Frontal cortex (tissue), 4 donors: ENCODE measurements around the gene PLCXD3. TPM values are rescaled to one million over a fixed set of nuclear protein-coding genes. Genes with fewer than 3 reads are reported as not detected.
"Not testable (repeated sequence)": the region's sequence is repeated elsewhere in the genome, so short reads cannot be mapped to it uniquely, and the experiment has no call there.

Experiments used
- DNase-seq, 2 donors: peaks; one replicate each; pipeline ENCODE4 v3.0.0; 2012; ENCODE audit warnings: low spot score in 2 of 2
- FAIRE-seq: peaks from 2 replicates; lab custom pipeline; 2012; peaks lifted over from hg19 to GRCh38; lab: Jason Lieb, UNC
- total RNA-seq: library from RNA; depleted of rRNA; stranded (reverse); fragments of >200 nt; gene quantifications from one replicate; pipeline ENCODE4 v1.2.3, GENCODE V29; 2014
- donor health status: control.
- donor health status: control.
- donor health status: control.

Gene PLCXD3
- total RNA-seq, 1 donor from 2014 or later = 9.8 TPM

- DNase-seq (no peak), FAIRE-seq (no peak)
Measured at GRCh38 chr5:41503310-41503709, 7.1 kb downstream of the PLCXD3 start.

DNA sequence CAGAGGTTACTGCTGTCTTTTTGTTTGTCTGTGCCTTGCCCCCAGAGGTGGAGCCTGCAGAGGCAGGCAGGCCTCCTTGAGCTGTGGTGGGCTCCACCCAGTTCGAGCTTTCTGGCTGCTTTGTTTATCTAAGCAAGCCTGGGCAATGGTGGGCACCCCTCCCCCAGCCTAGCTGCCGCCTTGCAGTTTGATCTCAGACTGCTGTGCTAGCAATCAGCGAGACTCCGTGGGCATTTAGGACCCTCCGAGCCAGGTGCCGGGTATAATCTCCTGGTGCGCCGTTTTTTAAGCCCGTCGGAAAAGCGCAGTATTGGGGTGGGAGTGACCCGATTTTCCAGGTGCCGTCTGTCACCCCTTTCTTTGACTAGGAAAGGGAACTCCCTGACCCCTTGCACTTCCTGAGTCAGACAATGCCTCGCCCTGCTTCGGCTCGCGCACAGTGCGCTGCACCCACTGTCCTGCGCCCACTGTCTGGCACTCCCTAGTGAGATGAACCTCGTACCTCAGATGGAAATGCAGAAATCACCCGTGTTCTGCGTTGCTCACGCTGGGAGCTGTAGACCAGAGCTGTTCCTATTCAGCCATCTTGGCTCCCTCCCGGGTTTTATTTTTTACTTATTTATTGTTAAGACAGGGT is 16.8 kb downstream of the PLCXD3 start:
- DNase-seq, FAIRE-seq: not testable (repeated sequence)

GRCh38 chr5:41485533-41485932 is 24.9 kb downstream of the PLCXD3 start:
- DNase-seq = no peak
- FAIRE-seq = no peak

GRCh38 chr5:41482715-41483114 is 27.7 kb downstream of the PLCXD3 start:
- FAIRE-seq = no peak
- DNase-seq = no peak

DNA sequence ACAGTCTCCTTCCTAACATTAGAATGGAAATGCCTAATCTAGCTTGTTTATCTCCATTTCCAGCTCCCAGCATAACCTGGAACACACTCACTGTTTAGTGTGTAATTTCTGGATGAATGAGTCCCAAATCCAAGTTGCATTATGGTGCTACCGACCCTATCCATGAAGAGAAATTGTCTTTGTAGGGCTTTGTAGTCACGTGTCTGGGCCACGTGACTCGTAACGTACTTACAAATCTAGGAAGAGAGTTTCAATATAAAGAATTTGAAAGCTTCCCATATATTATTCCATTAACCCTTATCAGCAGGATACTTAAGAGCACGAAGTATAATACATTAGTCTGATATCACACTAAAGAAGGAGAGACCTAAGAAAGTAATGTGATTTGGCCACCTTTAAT is 28.2 kb downstream of the PLCXD3 start:
- DNase-seq (no peak), FAIRE-seq (no peak)

DNA sequence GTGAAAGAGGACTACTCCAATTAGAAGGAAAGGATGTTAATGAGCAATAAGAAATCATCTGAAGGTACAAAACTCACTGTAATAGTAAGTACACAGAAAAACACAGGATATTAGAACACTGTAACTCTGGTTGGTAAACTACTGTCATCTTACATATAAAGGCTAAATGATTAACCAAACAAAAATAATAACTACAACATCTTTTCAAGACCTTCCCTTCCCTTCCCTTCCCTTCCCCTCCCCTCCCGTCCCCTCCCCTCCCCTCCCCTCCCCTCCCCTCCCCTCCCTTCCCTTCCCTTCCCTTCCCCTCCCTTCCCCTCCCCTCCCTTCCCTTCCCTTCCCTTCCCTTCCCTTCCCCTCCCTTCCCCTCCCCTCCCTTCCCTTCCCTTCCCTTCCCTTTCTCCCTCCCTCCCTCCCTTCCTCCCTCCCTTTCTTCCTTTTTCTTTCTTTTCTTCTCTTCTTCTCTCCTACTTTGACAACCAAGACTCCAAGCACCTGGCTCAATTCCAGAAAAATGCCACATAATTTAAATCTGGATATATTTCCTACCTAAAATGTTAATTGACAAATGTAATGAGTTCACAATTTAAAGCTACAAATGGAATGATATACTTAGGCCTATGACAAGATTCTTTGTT is 38.7 kb downstream of the PLCXD3 start:
- not testable (repeated sequence) for FAIRE-seq

DNA sequence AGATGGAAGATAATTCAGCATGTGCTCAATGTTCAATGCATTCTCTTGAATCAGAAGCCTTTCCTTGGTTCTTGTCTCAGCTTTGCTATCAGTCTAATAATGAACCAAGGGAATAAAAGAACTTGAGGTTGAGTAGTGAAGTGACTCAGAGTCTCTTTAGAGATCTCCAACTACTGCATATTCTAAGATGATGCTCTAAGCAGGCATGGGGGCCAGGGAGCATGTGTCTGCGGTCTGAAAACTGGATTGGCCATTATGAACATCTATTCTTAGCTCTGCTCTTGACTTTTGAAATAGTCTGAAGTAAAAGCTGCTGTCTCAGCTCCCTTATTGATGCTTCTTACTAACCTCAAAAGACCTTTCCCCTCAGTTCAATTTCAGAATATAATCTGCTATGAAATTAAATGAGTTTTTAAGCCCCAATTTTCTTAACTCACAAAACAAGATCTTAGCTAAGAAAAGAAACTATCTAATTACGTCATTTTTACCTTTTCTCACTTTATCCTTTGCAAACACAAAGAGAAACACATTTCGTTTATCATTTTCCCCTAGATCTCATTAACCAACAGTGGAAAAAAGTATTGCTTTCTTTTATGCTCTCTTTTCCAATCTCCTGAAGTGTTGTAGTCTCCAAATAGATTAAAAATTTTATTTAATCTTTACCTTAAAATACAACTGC is 44.8 kb downstream of the PLCXD3 start:
- DNase-seq = no peak
- FAIRE-seq = no peak

More for the DNA sequence above, 38.7 kb downstream of the PLCXD3 start:
- not testable (repeated sequence) for DNase-seq

DNA sequence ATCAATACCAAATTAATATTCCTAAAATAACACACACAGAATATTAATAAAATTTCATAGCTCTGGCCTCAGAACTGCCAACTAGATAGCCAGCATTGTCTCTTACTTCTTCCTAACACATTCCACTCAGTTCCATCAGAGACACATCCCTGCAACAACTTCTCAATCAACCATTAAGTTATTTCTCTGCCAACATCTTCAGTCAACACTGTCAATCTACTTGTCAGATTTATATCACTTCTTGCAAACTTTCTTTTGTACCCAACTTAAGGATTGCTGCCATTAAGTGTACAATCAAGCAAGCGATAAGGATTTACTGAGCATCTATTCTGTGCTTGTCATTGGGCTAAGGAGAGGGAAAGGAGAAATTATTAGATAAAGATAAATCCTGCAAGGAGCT is 50.8 kb downstream of the PLCXD3 start:
- FAIRE-seq (no peak), DNase-seq (no peak)

DNA sequence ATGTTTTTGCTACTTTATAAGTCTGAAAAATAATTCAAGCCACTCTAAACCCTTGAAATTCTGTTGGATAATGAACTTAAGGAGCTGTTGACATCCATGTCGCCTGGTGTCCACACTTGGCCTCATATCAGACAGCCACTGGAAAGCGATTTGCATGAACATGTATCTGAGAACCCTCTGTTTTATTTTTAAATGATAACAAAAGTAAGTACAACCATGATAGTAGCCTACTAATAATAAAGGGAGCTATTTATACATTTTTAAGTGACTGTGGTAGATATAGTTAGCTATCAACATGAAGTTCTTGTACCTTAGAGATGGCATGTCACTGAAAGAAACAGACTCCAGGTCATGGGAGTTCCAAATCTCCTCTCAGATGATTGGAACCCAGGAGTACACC is 53.3 kb downstream of the PLCXD3 start:
- FAIRE-seq (no peak), DNase-seq (no peak)

- no peak for FAIRE-seq
- no peak for DNase-seq
Measured at GRCh38 chr5:41452506-41452905, 57.9 kb downstream of the PLCXD3 start.

DNA sequence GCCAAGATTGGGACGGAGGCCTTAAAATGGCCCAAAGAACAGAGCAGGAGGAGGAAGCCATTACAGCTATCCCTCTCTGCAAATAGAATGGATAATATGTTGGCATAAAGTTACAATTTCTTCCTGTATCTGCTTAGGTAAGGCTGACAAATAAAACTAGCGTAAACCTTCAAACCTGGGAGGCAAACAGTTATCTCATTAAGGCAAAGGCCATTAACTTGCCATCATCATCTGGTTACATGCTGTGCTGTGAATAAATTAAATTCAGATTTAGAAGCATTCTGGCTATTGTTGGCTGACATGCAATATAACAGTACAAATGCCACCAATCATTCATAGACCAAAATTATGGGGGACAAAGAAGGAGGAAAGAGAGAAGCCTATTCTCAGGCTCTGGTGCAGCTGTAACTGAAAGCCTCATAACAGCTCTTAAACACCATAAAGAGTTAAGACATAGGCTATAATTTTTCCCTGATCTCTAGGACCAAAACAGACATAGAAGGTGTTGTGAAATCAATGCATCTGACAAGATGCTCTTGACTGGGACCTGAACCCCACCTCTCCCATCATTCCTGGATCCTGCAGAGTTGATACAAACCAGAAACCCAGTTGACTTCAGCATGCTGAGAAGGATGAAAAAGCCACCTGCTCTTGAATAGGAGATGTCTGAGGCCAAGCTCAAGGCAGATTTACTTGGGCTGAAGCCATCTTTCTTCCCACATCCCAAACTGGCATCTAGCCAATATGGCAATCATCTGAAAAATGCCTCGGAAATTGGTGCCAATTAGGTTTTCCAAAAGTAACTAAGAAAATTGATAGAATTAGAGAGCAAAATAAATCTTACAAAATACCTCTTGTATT is 62.5 kb downstream of the PLCXD3 start:
- DNase-seq = no peak
- FAIRE-seq = no peak

- DNase-seq = no peak
- no peak for FAIRE-seq
Measured at GRCh38 chr5:41445937-41446563, 64.4 kb downstream of the PLCXD3 start.

DNA sequence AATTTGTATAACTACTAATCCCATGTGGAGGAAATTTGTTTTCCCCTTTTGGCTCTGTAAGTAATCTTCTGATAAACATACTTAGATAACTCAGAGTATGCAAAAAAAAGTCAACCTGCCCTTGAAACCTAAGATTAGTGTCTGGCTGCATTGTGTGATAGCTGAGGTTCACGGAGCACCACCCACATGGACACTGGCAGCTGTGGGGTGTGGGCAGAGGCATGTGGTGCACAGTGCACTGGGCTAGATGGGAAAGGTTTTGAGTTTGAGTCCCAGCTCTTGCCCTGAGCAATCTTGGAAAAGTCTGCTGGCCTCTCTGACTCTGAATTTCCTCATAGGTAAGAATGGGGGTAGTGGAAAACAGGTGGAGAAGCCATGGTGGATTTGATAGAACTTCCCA is 75.1 kb downstream of the PLCXD3 start:
- DNase-seq = no peak
- FAIRE-seq = no peak

DNA sequence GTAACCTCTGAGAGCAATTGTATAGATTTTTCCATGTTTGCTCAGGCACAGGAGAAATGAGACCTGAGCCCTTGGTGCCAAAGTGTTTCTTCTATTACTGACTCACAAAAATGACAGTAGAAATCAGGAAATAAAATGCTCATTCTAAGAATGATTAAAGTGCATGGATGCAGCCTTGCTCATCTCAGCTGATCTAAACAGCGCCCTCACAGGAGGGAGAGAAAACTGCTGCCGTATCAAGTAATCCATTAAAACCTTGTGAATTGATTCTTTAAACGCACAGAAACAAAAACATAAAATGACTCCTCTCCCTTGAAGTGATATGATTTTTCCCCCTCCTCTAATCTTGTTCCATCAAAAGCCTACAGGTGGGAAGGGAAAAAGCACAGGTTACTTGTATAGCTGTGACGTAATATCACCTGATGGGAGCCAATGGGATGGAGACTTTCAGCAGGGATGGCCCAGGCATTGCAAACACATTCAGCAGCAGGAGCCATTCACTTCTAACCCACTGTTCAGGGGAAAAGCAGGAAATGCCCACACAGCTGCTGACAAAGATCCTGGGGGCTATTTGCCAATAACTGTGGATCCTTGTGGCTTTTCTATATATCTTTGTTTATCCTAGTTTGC is 76.7 kb downstream of the PLCXD3 start:
- FAIRE-seq (no peak), DNase-seq (no peak)

DNA sequence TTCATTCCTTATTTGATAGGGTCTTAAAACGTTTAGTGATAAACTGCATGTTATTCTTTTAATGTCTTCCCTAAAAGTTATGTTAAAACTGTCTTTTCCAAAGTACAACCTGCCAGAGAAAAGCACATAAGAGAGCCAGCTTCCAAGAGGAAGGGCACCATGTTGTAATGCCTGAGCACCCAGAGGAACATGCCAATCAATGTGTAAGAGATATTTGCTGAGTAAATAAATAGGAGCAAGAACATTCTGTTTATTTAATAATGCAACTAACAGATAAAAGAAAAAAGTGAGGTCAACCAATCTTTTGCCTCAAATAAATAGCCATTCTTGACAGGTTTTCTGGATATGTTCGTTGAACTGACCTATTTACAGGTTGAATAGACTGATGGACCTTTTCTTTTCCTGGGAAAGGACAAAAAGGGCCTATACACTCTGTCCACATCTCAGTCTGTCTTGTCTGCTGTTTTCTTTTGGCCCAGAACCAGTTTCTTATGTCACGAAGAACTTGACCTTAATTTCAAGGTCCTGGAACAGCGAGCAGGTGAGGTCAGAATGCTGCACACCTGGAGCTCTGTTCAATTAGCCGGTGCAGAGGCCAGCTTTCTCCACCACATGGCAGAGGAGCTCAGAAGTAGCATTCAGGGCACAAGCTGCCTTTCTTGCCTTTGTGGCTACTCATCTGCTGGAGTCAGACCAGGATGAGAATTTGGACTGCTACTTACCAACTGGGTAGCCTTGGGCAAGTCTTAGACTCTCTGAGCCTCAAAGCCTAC is 77.7 kb downstream of the PLCXD3 start:
- DNase-seq = no peak
- FAIRE-seq = no peak

- FAIRE-seq (no peak), DNase-seq (no peak)
Measured at GRCh38 chr5:41427505-41427904, 82.9 kb downstream of the PLCXD3 start.

DNA sequence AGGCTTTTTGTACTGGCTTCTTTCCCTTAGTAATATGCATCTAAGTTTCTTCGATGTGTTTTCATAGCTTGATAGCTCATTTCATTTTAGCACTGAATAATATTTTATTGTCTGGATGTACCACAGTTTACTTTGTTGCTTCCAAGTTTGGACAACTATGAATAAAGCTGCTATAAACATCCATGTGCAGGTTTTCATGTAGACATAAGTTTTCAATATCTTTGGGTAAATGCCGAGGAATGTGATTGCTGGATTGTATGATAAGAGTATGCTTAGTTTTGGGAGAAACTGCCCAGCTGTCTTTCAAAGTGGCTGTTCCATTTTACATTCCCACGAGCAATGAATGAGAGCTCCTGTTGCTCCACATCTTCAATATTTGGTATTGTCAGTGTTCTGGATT is 84.7 kb downstream of the PLCXD3 start:
- no peak for DNase-seq

GRCh38 chr5:41420492-41421067 is 89.8 kb downstream of the PLCXD3 start:
- no peak for FAIRE-seq
- DNase-seq = no peak

More for the DNA sequence above, 84.7 kb downstream of the PLCXD3 start:
- FAIRE-seq = no peak
